Kidney capillary endothelial cell (primary cell): ENCODE results near the gene LRMDA.

Source experiments
- DNase-seq: peaks from one replicate; pipeline ENCODE4 v3.0.0-alpha.2; 2018; ENCODE audit warnings: low spot score

The LRMDA gene

GRCh38 chr10:76274933-76275332 is 843.5 kb downstream of the LRMDA start:
- no peak for DNase-seq

- no peak for DNase-seq
These were observed 847.5 kb downstream of the LRMDA start for GRCh38 chr10:76278811-76279460.

GRCh38 chr10:76281659-76282058 is 850.2 kb downstream of the LRMDA start:
- DNase-seq, result no peak

- no peak for DNase-seq
These were observed 850.9 kb downstream of the LRMDA start for GRCh38 chr10:76282061-76283025.

- no peak for DNase-seq
These were observed 852.9 kb downstream of the LRMDA start for GRCh38 chr10:76284351-76284750.

- peak; percentile 17 for DNase-seq
These were observed 853.6 kb downstream of the LRMDA start for GRCh38 chr10:76285012-76285411.

GRCh38 chr10:76285515-76285914 is 854.1 kb downstream of the LRMDA start:
- DNase-seq, result no peak

GRCh38 chr10:76286536-76286935 is 855.1 kb downstream of the LRMDA start:
- no peak for DNase-seq

- DNase-seq, result no peak
These were observed 856.4 kb downstream of the LRMDA start for GRCh38 chr10:76287856-76288255.

GRCh38 chr10:76291175-76291574 is 859.8 kb downstream of the LRMDA start:
- no peak for DNase-seq

- DNase-seq, result no peak
These were observed 860.5 kb downstream of the LRMDA start for GRCh38 chr10:76291885-76292284.

GRCh38 chr10:76296957-76297356 is 865.5 kb downstream of the LRMDA start:
- no peak for DNase-seq

GRCh38 chr10:76297358-76297757 is 865.9 kb downstream of the LRMDA start:
- DNase-seq, result no peak

GRCh38 chr10:76297780-76298281 is 866.4 kb downstream of the LRMDA start:
- DNase-seq, result no peak

- DNase-seq, result no peak
These were observed 866.9 kb downstream of the LRMDA start for GRCh38 chr10:76298329-76298728.

GRCh38 chr10:76299501-76299900 is 868.1 kb downstream of the LRMDA start:
- DNase-seq, result no peak

GRCh38 chr10:76301211-76301610 is 869.8 kb downstream of the LRMDA start:
- DNase-seq, result no peak

- DNase-seq, result peak; percentile 21
These were observed 870.5 kb downstream of the LRMDA start for GRCh38 chr10:76301950-76302349.

GRCh38 chr10:76302481-76302880 is 871.1 kb downstream of the LRMDA start:
- DNase-seq, result no peak

- DNase-seq, result no peak
These were observed 871.7 kb downstream of the LRMDA start for GRCh38 chr10:76302961-76303630.

GRCh38 chr10:76303682-76304316 is 872.4 kb downstream of the LRMDA start:
- peak; percentile 50 for DNase-seq
